Spleen (tissue), 11 donors: ENCODE results near the gene CX3CR1. TPM values are rescaled to one million over a fixed set of nuclear protein-coding genes. Genes with fewer than 3 reads are reported as not detected.
"Not testable (repeated sequence)": the region's sequence is repeated elsewhere in the genome, so short reads cannot be mapped to it uniquely, and the experiment has no call there.

Experiments used
- DNase-seq: peaks from one replicate; pipeline ENCODE4 v3.0.0-alpha.2; 2020
- H3K27ac ChIP-seq, 8 donors: fragments of 200-600 bp; sonication (generic) in 7 of 8; 1 replicate in 4 of 8; 2 replicates in 4 of 8; pipeline versions ENCODE4 v1.5.0 to v1.8.0; 2016 to 2021; ENCODE audit warnings: inconsistent platforms in 4 of 8, mild to moderate bottlenecking in 4 of 8, moderate library complexity in 1 of 8
- H3K27me3 ChIP-seq, 7 donors: fragments of 200-600 bp; sonication (generic) in 6 of 7; replicated peaks in 1 of 7; 1 replicate in 4 of 7; 2 replicates in 3 of 7; pipeline versions ENCODE4 v1.5.0 to v1.8.0; 2016 to 2021; ENCODE audit warnings: inconsistent platforms in 3 of 7, mild to moderate bottlenecking in 1 of 7
- H3K36me3 ChIP-seq, 6 donors: fragments of 200-600 bp; sonication (generic) in 5 of 6; 1 replicate in 4 of 6; 2 replicates in 2 of 6; pipeline versions ENCODE4 v1.5.0 to v1.8.0; 2016 to 2021; ENCODE audit warnings: inconsistent platforms in 2 of 6
- H3K4me1 ChIP-seq, 6 donors: fragments of 200-600 bp; sonication (generic) in 5 of 6; 1 replicate in 3 of 6; 2 replicates in 3 of 6; pipeline versions ENCODE4 v1.5.0 to v1.8.0; 2016 to 2021; ENCODE audit warnings: inconsistent platforms in 3 of 6
- H3K4me3 ChIP-seq, 8 donors: fragments of 200-600 bp; sonication (generic) in 7 of 8; 1 replicate in 4 of 8; 2 replicates in 4 of 8; pipeline versions ENCODE4 v1.5.0 to v1.8.0; 2016 to 2021; ENCODE audit warnings: inconsistent platforms in 4 of 8, mild to moderate bottlenecking in 4 of 8, moderate library complexity in 2 of 8
- H3K9me3 ChIP-seq, 8 donors: fragments of 200-600 bp; sonication (generic) in 7 of 8; 1 replicate in 4 of 8; 2 replicates in 4 of 8; pipeline versions ENCODE4 v1.5.0 to v1.8.0; 2016 to 2021; ENCODE audit warnings: inconsistent platforms in 4 of 8
- POLR2A ChIP-seq, 3 donors: fragments of 450-650 bp; IDR thresholded peaks; one replicate each; pipeline ENCODE4 v1.5.1; 2017; ENCODE audit warnings: antibody characterized with exemption in 3 of 3, mild to moderate bottlenecking in 1 of 3
- POLR2AphosphoS5 ChIP-seq, 3 donors: sonication (generic); formaldehyde crosslinking; IDR thresholded peaks; one replicate each; pipeline ENCODE4 v1.5.1; 2017; ENCODE audit warnings: antibody characterized with exemption in 3 of 3
- WGBS, 5 donors: extraction: QIAGEN DNeasy Blood & Tissue Kit in 3 of 5; methylation state at CpG; one replicate each; pipeline versions ENCODE4 v1.1.5 to v1.1.7; 2013 to 2018; 5-methylcytosine and 5-hydroxymethylcytosine counted together
- intact Hi-C: fragments of 100-400 bp; cut with DNase I; formaldehyde crosslinking; loops from one replicate; pipeline ENCODE4 v1.15.0; 2023; ENCODE audit warnings: low total_unique reads
- polyA plus RNA-seq, 3 donors: library from polyadenylated mRNA; stranded (reverse); fragments of 200-250 nt; gene quantifications; one replicate each; pipeline ENCODE4 v1.2.1, GENCODE V29; 2013
- total RNA-seq, 7 donors: library from RNA; depleted of rRNA in 3 of 7; stranded (reverse); fragments of >200 nt in 3 of 7; fragmentation: NEBNext Ultra II Directional in 4 of 7; extraction: Animal tissue kit (Norgen Biotek cat#: 25700) in 4 of 7; gene quantifications; one replicate each; pipeline versions ENCODE4 v1.1.0 to v1.2.1, GENCODE V29; 2016 to 2021
- TF ChIP-seq, protein P1 (sequence below), 11 experiments: fragments of 200-600 bp in 7 of 11; fragments of 450-650 bp in 4 of 11; sonication (generic) in 4 of 11; IDR thresholded peaks in 8 of 11; conservative IDR thresholded peaks in 3 of 11; 1 replicate in 7 of 11; 2 replicates in 4 of 11; pipeline versions ENCODE4 v1.4.0 to v1.8.0; 2016 to 2021; ENCODE audit warnings: antibody characterized with exemption in 11 of 11, inconsistent platforms in 4 of 11, mild to moderate bottlenecking in 1 of 11
- donor health status: healthy with polysubstance abuse.
- donor health status: DM: no; HTN: no; CAD: no; lungs with moderate emphysema.
- donor health status: DM: no; HTN: no; CAD: no.
- donor health status: Bipolar disorder and iron deficiency.
- donor health status: healthy.
- donor health status: DM: no; HTN: no; CAD: no.
- donor health status: DM: yes; HTN: yes; CAD: no.

Gene CX3CR1
- total and polyA plus RNA-seq, 10 donors = 0.09 to 15.0 (median 6.2) TPM

GRCh38 chr3:39327053-39327745 is 47.4 kb upstream of the CX3CR1 start:
- TF ChIP-seq, protein P1, sequence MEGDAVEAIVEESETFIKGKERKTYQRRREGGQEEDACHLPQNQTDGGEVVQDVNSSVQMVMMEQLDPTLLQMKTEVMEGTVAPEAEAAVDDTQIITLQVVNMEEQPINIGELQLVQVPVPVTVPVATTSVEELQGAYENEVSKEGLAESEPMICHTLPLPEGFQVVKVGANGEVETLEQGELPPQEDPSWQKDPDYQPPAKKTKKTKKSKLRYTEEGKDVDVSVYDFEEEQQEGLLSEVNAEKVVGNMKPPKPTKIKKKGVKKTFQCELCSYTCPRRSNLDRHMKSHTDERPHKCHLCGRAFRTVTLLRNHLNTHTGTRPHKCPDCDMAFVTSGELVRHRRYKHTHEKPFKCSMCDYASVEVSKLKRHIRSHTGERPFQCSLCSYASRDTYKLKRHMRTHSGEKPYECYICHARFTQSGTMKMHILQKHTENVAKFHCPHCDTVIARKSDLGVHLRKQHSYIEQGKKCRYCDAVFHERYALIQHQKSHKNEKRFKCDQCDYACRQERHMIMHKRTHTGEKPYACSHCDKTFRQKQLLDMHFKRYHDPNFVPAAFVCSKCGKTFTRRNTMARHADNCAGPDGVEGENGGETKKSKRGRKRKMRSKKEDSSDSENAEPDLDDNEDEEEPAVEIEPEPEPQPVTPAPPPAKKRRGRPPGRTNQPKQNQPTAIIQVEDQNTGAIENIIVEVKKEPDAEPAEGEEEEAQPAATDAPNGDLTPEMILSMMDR (IDR thresholded peaks at IDR 0.05 in 8 of 11, conservative IDR thresholded peaks at IDR 0.05 in 3 of 11) = no peak
- TF ChIP-seq POLR2A (IDR thresholded peaks at IDR 0.05) (no peak), POLR2AphosphoS5 (IDR thresholded peaks at IDR 0.05) (no peak)
- no peak overlapping the region for H3K27ac ChIP-seq
- H3K27me3 ChIP-seq = no peaks in the 10 kb centered on the region
- no peaks in the 10 kb centered on the region for H3K9me3 ChIP-seq
- intact Hi-C loops = no loop called here
- H3K4me3 ChIP-seq = no peak overlapping the region
- H3K36me3 ChIP-seq = no peaks in the 10 kb centered on the region
- DNase-seq = no peak
- no peaks in the 10 kb centered on the region for H3K4me1 ChIP-seq
- 76 to 86% (median 81%) methylated on average over 4 of the region's 4 CpGs for WGBS, 5 donors

- DNase-seq = no peak
- Histone ChIP-seq H3K36me3 (no peaks in the 10 kb centered on the region), H3K4me1 (no peaks in the 10 kb centered on the region), H3K27ac (no peak overlapping the region), H3K27me3 (no peaks in the 10 kb centered on the region), H3K9me3 (no peaks in the 10 kb centered on the region), H3K4me3 (no peak overlapping the region)
- intact Hi-C loops = no loop called here
- WGBS, 5 donors = 79 to 93% (median 85%) methylated on average over 2 of the region's 2 CpGs
- TF ChIP-seq POLR2A (IDR thresholded peaks at IDR 0.05) (no peak), POLR2AphosphoS5 (IDR thresholded peaks at IDR 0.05) (no peak)
- TF ChIP-seq, protein P1 (IDR thresholded peaks at IDR 0.05 in 8 of 11, conservative IDR thresholded peaks at IDR 0.05 in 3 of 11) = no peak
Observed at GRCh38 chr3:39325236-39325635, 45.4 kb upstream of the CX3CR1 start.

DNA sequence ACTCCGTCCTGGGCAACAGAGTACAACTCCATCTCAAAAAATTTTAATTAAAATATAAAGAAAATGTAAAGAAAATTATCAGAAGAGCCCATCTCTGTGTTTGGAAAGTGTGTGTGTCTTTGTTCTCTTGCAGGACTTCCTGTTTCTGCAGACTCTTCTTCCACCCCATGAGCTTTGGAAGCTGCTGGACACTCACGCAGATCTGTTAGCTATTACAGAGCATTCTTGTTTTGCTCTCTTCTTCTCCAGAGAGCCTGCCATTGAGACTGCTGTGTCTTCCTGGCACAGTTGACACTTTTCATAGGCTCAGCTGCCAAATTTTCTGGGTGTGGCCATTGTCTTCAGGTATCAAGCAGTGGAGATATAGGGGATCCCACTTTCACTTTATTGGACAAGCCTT is 43.7 kb upstream of the CX3CR1 start:
- no peak for DNase-seq
- H3K27ac ChIP-seq = no peak overlapping the region
- TF ChIP-seq POLR2AphosphoS5 (IDR thresholded peaks at IDR 0.05) (no peak), POLR2A (IDR thresholded peaks at IDR 0.05) (no peak)
- TF ChIP-seq, protein P1 (IDR thresholded peaks at IDR 0.05 in 8 of 11, conservative IDR thresholded peaks at IDR 0.05 in 3 of 11) = no peak
- H3K27me3 ChIP-seq = no peaks in the 10 kb centered on the region
- intact Hi-C loops = no loop called here
- no peaks in the 10 kb centered on the region for H3K36me3 ChIP-seq
- H3K4me3 ChIP-seq = no peak overlapping the region
- no peaks in the 10 kb centered on the region for H3K4me1 ChIP-seq
- WGBS, 5 donors = 65 to 83% (median 73%) methylated on average over 2 of the region's 2 CpGs
- peaks cover 0 to 5% (median 0%) of the 10 kb centered on the region in 8 donors for H3K9me3 ChIP-seq

GRCh38 chr3:39322936-39323335 is 43.1 kb upstream of the CX3CR1 start:
- TF ChIP-seq POLR2AphosphoS5 (IDR thresholded peaks at IDR 0.05) = no peak
- TF ChIP-seq POLR2A (IDR thresholded peaks at IDR 0.05) = no peak
- TF ChIP-seq, protein P1 (IDR thresholded peaks at IDR 0.05 in 8 of 11, conservative IDR thresholded peaks at IDR 0.05 in 3 of 11) = no peak
- peaks cover 0 to 5% (median 0%) of the 10 kb centered on the region in 8 donors for H3K9me3 ChIP-seq
- no peak overlapping the region for H3K27ac ChIP-seq
- no peaks in the 10 kb centered on the region for H3K27me3 ChIP-seq
- no peaks in the 10 kb centered on the region for H3K36me3 ChIP-seq
- intact Hi-C loops = no loop called here
- no peak for DNase-seq
- no peak overlapping the region for H3K4me3 ChIP-seq
- no peaks in the 10 kb centered on the region for H3K4me1 ChIP-seq

DNA sequence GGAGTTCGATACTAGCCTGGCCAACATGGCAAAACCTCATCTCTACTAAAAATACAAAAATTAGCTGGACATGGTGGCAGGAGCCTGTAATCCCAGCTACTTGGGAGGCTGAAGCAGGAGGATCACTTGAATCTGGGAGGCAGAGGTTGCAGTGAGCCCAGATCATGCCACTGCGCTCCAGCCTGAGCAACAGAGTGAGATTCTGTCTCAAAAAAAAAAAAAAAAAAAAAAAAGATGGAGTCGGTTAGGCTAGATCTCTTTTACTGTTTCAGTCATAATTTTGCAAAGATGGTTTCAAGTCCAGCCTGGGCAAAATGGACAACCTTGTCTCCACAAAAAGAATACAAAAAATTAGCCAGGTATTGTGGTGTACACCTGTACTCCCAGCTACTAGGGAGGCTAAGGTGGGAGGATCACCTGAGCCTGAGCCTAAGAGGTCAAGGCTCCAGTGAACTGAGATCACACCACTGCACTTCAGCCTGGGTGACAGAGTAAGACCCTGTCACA is 42.4 kb upstream of the CX3CR1 start:
- DNase-seq, H3K4me1 ChIP-seq, H3K4me3 ChIP-seq, H3K27ac ChIP-seq, H3K36me3 ChIP-seq, H3K27me3 ChIP-seq, intact Hi-C loops, H3K9me3 ChIP-seq: not testable (repeated sequence)
- WGBS, 5 donors = 58 to 63% (median 60%) methylated on average over 3 of the region's 3 CpGs

DNA sequence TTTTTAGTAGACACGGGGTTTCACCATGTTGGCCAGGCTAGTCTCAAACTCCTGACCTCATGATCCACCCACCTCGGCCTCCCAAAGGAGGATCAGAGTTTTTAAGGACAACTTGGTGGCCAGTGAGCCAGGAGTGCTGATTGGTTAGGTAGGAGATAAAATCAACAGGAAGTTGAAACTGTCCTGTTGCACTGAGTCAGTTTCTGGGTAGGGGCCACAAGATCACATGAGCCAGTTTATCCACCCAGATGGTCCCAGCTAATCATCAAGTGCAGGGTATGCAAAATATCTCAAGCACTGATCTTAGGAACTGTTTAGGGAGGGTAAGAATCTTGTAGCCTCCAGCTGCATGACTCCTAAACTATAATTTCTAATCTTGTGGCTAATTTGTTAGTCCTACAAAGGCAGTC is 41.7 kb upstream of the CX3CR1 start:
- H3K27me3 ChIP-seq, H3K27ac ChIP-seq, H3K36me3 ChIP-seq, H3K9me3 ChIP-seq, DNase-seq, H3K4me1 ChIP-seq, intact Hi-C loops, H3K4me3 ChIP-seq: not testable (repeated sequence)
- WGBS, 5 donors = 85 to 93% (median 87%) methylated on average over 2 of the region's 2 CpGs
